Neural cell (in vitro differentiated cells): ENCODE results near the gene TGFBR3.

Source experiments
- CTCF ChIP-seq: fragments of 450-650 bp; IDR thresholded peaks from 2 replicates; pipeline ENCODE4 v1.5.1; 2014; ENCODE audit warnings: antibody characterized with exemption, mild to moderate bottlenecking, moderate library complexity; ENCODE audit not compliant: poor library complexity, severe bottlenecking
- MXI1 ChIP-seq: fragments of 450-650 bp; conservative IDR thresholded peaks from 2 replicates; pipeline ENCODE4 v1.6.1; 2014; ENCODE audit warnings: antibody characterized with exemption, mild to moderate bottlenecking; ENCODE audit not compliant: poor library complexity, severe bottlenecking
- POLR2AphosphoS5 ChIP-seq: IDR thresholded peaks from 2 replicates; pipeline ENCODE4 v1.6.1; 2012
- SMC3 ChIP-seq: fragments of 450-650 bp; conservative IDR thresholded peaks from 2 replicates; pipeline ENCODE4 v1.6.1; 2014; ENCODE audit warnings: antibody characterized with exemption, mild to moderate bottlenecking, moderate library complexity; ENCODE audit not compliant: poor library complexity
- TF ChIP-seq, protein P1 (sequence below): IDR thresholded peaks from 2 replicates; pipeline ENCODE4 v1.6.1; 2012; ENCODE audit warnings: borderline replicate concordance

- TF ChIP-seq POLR2AphosphoS5 (no peak), CTCF (no peak), SMC3 (no peak), MXI1 (no peak)
- TF ChIP-seq, protein P1, sequence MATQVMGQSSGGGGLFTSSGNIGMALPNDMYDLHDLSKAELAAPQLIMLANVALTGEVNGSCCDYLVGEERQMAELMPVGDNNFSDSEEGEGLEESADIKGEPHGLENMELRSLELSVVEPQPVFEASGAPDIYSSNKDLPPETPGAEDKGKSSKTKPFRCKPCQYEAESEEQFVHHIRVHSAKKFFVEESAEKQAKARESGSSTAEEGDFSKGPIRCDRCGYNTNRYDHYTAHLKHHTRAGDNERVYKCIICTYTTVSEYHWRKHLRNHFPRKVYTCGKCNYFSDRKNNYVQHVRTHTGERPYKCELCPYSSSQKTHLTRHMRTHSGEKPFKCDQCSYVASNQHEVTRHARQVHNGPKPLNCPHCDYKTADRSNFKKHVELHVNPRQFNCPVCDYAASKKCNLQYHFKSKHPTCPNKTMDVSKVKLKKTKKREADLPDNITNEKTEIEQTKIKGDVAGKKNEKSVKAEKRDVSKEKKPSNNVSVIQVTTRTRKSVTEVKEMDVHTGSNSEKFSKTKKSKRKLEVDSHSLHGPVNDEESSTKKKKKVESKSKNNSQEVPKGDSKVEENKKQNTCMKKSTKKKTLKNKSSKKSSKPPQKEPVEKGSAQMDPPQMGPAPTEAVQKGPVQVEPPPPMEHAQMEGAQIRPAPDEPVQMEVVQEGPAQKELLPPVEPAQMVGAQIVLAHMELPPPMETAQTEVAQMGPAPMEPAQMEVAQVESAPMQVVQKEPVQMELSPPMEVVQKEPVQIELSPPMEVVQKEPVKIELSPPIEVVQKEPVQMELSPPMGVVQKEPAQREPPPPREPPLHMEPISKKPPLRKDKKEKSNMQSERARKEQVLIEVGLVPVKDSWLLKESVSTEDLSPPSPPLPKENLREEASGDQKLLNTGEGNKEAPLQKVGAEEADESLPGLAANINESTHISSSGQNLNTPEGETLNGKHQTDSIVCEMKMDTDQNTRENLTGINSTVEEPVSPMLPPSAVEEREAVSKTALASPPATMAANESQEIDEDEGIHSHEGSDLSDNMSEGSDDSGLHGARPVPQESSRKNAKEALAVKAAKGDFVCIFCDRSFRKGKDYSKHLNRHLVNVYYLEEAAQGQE: no peak
Measured at GRCh38 chr1:91744953-91745639, 140.9 kb downstream of the TGFBR3 start.
